Spinal cord (tissue), 10 donors: ENCODE data around the gene DIP2C. TPM values are rescaled to one million over a fixed set of nuclear protein-coding genes. Genes with fewer than 3 reads are reported as not detected.

Experiments
- DNase-seq, 6 donors: peaks; one replicate each; pipeline versions ENCODE4 v3.0.0 to v3.0.0-alpha.2; 2013 to 2015; ENCODE audit warnings: low spot score in 6 of 6, low read depth in 4 of 6
- H3K27ac ChIP-seq: one replicate; pipeline ENCODE4 v1.5.1; 2013; ENCODE audit warnings: low read depth, low read length, control low read depth
- H3K27me3 ChIP-seq: one replicate; pipeline ENCODE4 v1.6.1; 2013; ENCODE audit warnings: low read length; ENCODE audit not compliant: control insufficient read depth, insufficient read depth
- H3K36me3 ChIP-seq: one replicate; pipeline ENCODE4 v1.6.1; 2013; ENCODE audit warnings: low read length; ENCODE audit not compliant: control insufficient read depth, insufficient read depth
- H3K4me1 ChIP-seq: one replicate; pipeline ENCODE4 v1.6.1; 2013; ENCODE audit warnings: low read length; ENCODE audit not compliant: control insufficient read depth, insufficient read depth
- H3K4me3 ChIP-seq: one replicate; pipeline ENCODE4 v1.5.1; 2013; ENCODE audit warnings: low read depth, low read length, control low read depth
- H3K9me3 ChIP-seq: one replicate; pipeline ENCODE4 v1.6.1; 2013; ENCODE audit warnings: low read length; ENCODE audit not compliant: control insufficient read depth, insufficient read depth
- WGBS: methylation state at CpG from one replicate; pipeline ENCODE4 v1.1.5; 2013; ENCODE audit warnings: missing lambda C conversion rate; ENCODE audit not compliant: insufficient coverage; 5-methylcytosine and 5-hydroxymethylcytosine counted together
- polyA plus RNA-seq, 2 donors: library from polyadenylated mRNA; unstranded; fragments of 120-200 nt; gene quantifications; one replicate each; pipeline ENCODE4 v1.2.1, GENCODE V29; 2013; ENCODE audit not compliant: insufficient read length in 2 of 2
- total RNA-seq, 2 donors: library from RNA; depleted of rRNA in 1 of 2; stranded (reverse); fragments of 120-200 nt in 1 of 2; fragments of >200 nt in 1 of 2; gene quantifications; one replicate each; pipeline versions ENCODE4 v1.2.3 to v1.2.4, GENCODE V29; 2013 to 2014
- donor health status: healthy.

Gene DIP2C
- total and polyA plus RNA-seq, 4 donors = 15.4 to 36.3 (median 29.3) TPM

DNA sequence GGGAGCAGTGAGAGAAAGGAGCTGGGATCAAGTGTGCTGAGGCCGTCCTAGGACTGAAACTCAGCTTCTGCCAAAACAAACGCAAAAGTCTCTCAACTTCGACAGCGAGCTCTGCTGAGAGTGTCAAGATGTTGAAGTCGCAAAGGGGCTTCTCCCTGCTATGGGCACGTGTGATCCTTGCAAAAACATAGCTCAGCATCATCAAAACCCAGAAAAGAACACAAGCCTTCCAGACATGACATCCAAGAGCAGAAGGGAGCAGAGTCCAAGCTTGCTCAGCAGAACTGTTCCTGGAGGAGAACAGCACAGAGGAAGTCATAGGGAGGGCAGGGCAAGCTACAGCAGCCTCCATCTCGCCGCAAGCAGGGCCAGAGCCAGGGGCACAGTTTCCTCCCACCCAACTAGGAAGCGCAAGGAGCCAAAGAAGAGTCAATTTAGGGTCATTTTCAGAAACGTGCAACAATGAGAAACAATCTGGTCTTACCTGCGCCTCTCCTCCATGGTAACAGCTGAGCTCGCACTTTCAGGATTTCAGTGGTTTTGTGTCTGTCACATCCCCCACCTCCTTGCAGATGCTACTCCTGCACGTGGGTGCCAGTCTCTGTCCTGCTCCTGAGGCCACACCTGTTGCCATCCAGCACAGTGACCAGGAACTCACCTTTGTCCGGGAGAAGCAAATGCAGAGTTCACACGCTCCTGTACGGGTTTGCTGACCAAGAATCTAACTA lies 113.9 kb downstream of the DIP2C start:
- Histone ChIP-seq H3K36me3 (no peaks in the 10 kb centered on the region), H3K4me1 (peaks cover 38% of the 10 kb centered on the region), H3K27me3 (no peaks in the 10 kb centered on the region), H3K27ac (no peak overlapping the region), H3K4me3 (no peak overlapping the region), H3K9me3 (no peaks in the 10 kb centered on the region)
- WGBS = 77% methylated on average over 12 of the region's 16 CpGs
- peak in 1 of 6 donors; percentile 65 for DNase-seq

DNA sequence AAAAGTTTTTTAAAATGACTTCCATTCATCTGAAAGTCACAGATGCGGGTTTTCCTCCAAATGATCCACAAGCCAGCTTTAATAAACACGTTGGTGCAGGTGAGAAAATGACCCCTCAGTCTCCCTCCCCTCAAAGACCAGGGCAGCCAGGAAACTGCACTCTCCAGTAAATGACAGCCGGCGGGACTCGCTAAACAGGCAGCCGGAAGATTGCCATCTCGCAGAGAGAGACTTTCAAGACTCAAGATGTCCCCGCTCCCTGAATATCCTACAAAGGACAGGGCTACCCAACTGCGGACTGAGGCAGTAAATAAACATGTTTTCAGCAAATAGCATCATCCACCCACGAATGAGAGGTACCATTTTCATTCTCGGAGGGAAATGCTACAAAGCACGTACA lies 116.8 kb downstream of the DIP2C start:
- Histone ChIP-seq H3K36me3 (no peaks in the 10 kb centered on the region), H3K27ac (no peak overlapping the region), H3K27me3 (no peaks in the 10 kb centered on the region), H3K9me3 (no peaks in the 10 kb centered on the region), H3K4me1 (peaks cover 47% of the 10 kb centered on the region), H3K4me3 (no peak overlapping the region)
- WGBS = 62% methylated on average over 8 of the region's 12 CpGs
- DNase-seq = no peak

GRCh38 chr10:571688-572451 lies 117.6 kb downstream of the DIP2C start:
- Histone ChIP-seq H3K36me3 (no peaks in the 10 kb centered on the region), H3K9me3 (no peaks in the 10 kb centered on the region), H3K27ac (no peak overlapping the region), H3K4me1 (peaks cover 49% of the 10 kb centered on the region), H3K27me3 (no peaks in the 10 kb centered on the region), H3K4me3 (no peak overlapping the region)
- 86% methylated on average over 18 of the region's 21 CpGs for WGBS
- DNase-seq = peak in 1 of 6 donors; percentile 47

GRCh38 chr10:571166-571565 lies 118.3 kb downstream of the DIP2C start:
- Histone ChIP-seq H3K27me3 (no peaks in the 10 kb centered on the region), H3K9me3 (no peaks in the 10 kb centered on the region), H3K4me3 (no peak overlapping the region), H3K36me3 (no peaks in the 10 kb centered on the region), H3K4me1 (peaks cover 50% of the 10 kb centered on the region), H3K27ac (no peak overlapping the region)
- DNase-seq = no peak
- 79% methylated on average over 13 of the region's 13 CpGs for WGBS

DNA sequence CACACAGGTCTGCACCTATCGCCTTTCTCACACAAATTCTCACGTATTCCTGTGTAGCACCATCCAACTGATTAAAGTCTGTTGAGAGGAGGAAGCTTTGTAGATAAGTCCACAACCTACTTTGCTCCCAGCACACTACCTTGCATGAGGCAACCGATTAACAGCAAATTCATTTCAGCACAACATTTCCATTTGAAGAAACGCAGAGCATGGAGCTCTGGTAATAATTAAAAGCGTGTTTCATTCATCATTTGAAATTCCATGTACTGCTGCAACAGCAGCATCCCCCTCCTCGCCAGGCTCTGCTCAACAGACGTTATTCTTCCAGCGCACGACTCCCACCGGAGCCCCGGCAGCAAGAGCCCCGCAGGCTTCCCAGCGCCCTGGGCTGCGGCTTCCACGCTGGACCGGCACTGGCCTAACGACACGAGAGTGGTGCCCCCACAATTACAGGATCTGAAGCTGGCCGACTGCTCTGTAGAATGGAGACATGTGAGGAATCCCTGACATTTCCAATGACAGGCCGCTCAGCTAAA lies 118.8 kb downstream of the DIP2C start:
- Histone ChIP-seq H3K27me3 (no peaks in the 10 kb centered on the region), H3K36me3 (no peaks in the 10 kb centered on the region), H3K27ac (no peak overlapping the region), H3K9me3 (no peaks in the 10 kb centered on the region), H3K4me1 (peaks cover 46% of the 10 kb centered on the region), H3K4me3 (no peak overlapping the region)
- peak in 1 of 6 donors; percentile 61 for DNase-seq
- WGBS = 71% methylated on average over 17 of the region's 20 CpGs

- 96% methylated on average over 6 of the region's 7 CpGs for WGBS
- Histone ChIP-seq H3K4me1 (peaks cover 40% of the 10 kb centered on the region), H3K4me3 (no peak overlapping the region)
Observed at GRCh38 chr10:569961-570627, 119.4 kb downstream of the DIP2C start.

GRCh38 chr10:568848-569247 lies 120.6 kb downstream of the DIP2C start:
- no peak overlapping the region for H3K4me3 ChIP-seq
- peaks cover 40% of the 10 kb centered on the region for H3K4me1 ChIP-seq
- no peak overlapping the region for H3K27ac ChIP-seq
- no peak for DNase-seq
- no peaks in the 10 kb centered on the region for H3K27me3 ChIP-seq
- WGBS = 100% methylated on average over 6 of the region's 7 CpGs
- H3K9me3 ChIP-seq = peaks cover 3% of the 10 kb centered on the region
- H3K36me3 ChIP-seq = no peaks in the 10 kb centered on the region

More at GRCh38 chr10:569961-570627, 119.4 kb downstream of the DIP2C start:
- no peak for DNase-seq
- Histone ChIP-seq H3K27me3 (no peaks in the 10 kb centered on the region), H3K36me3 (no peaks in the 10 kb centered on the region), H3K9me3 (no peaks in the 10 kb centered on the region), H3K27ac (no peak overlapping the region)

DNA sequence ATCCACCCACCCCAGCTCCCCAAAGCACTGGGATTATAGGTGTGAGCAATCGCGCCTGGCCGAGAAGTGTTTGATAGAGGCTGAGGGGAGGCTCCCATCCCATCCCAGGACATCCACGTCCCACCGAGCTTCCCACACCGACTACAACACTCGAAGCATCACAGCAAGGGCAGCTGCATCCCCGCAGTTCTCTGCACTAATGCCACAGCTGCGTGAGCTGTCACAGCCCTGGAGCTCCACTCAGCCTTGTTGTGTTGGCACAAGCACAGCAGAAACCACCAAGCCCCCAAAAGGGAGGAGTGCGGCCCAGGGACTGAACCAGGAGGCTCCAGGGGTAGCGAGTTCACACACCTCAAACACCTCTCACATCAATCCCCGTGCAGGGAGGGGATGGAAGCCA lies 121.6 kb downstream of the DIP2C start:
- DNase-seq = no peak
- Histone ChIP-seq H3K36me3 (no peaks in the 10 kb centered on the region), H3K9me3 (peaks cover 4% of the 10 kb centered on the region), H3K27me3 (no peaks in the 10 kb centered on the region), H3K27ac (no peak overlapping the region), H3K4me1 (peaks cover 35% of the 10 kb centered on the region), H3K4me3 (no peak overlapping the region)
- WGBS = 81% methylated on average over 5 of the region's 12 CpGs

GRCh38 chr10:566241-566885 lies 123.1 kb downstream of the DIP2C start:
- no peak overlapping the region for H3K4me3 ChIP-seq

More at GRCh38 chr10:566241-566885, 123.1 kb downstream of the DIP2C start:
- Histone ChIP-seq H3K4me1 (peaks cover 26% of the 10 kb centered on the region), H3K27me3 (no peaks in the 10 kb centered on the region), H3K36me3 (no peaks in the 10 kb centered on the region), H3K27ac (no peak overlapping the region), H3K9me3 (peaks cover 4% of the 10 kb centered on the region)
- DNase-seq = no peak
- WGBS = 85% methylated on average over 22 of the region's 22 CpGs
